HG02610 (cell line): ENCODE data around the gene NPIPB5.
"Not testable (repeated sequence)": the region's sequence is repeated elsewhere in the genome, so short reads cannot be mapped to it uniquely, and the experiment has no call there.

Experiments
- ATAC-seq: cut with Tn5 transposase; IDR thresholded peaks from one replicate; pipeline ENCODE4 v1.9.1; 2021; ENCODE audit warnings: mild to moderate bottlenecking, moderate library complexity; ENCODE audit not compliant: unreplicated experiment

NPIPB5 gene

GRCh38 chr16:22510591-22510990, at the start of gene NPIPB5:
NPIPB5 (plus strand) TSS chr16:22510891; CDS start chr16:22513802, 2,911 bp downstream.
- not testable (repeated sequence) for ATAC-seq

GRCh38 chr16:22468846-22469245, 41.8 kb upstream of the NPIPB5 start:
- ATAC-seq: not testable (repeated sequence)

GRCh38 chr16:22537996-22538395, 27.3 kb downstream of the NPIPB5 start:
- ATAC-seq: not testable (repeated sequence)

- ATAC-seq: not testable (repeated sequence)
These were observed 34.1 kb downstream of the NPIPB5 start for GRCh38 chr16:22544809-22545208.

GRCh38 chr16:22546630-22547029, 35.9 kb downstream of the NPIPB5 start:
- ATAC-seq: not testable (repeated sequence)

- not testable (repeated sequence) for ATAC-seq
These were observed 36.6 kb downstream of the NPIPB5 start for GRCh38 chr16:22547170-22547765.

- ATAC-seq: not testable (repeated sequence)
These were observed 39.2 kb downstream of the NPIPB5 start for GRCh38 chr16:22549853-22550252.

- not testable (repeated sequence) for ATAC-seq
These were observed 40.5 kb downstream of the NPIPB5 start for GRCh38 chr16:22551143-22551542.

- ATAC-seq: not testable (repeated sequence)
These were observed 41.0 kb downstream of the NPIPB5 start for GRCh38 chr16:22551651-22552050.

- not testable (repeated sequence) for ATAC-seq
These were observed 46.1 kb downstream of the NPIPB5 start for GRCh38 chr16:22556759-22557158.
